Motor neuron (in vitro differentiated cells): Measurements from ENCODE around the gene CTNND2. TPM values are rescaled to one million over a fixed set of nuclear protein-coding genes. Genes with fewer than 3 reads are reported as not detected.

Experiments
- ATAC-seq, 8 experiments: fragments of 200-7000 bp; cut with Tn5 transposase; replicated peaks in 6 of 8; 2 replicates each; pipeline ENCODE4 v1.8.0; 2021; ENCODE audit warnings: mild to moderate bottlenecking in 8 of 8, moderate library complexity in 8 of 8
- H3K27ac ChIP-seq, 2 donors: fragments of 250-450 bp; sonication (Bioruptor Pico); 2 replicates each; pipeline ENCODE4 v1.9.0; 2021; ENCODE audit warnings: antibody characterized with exemption in 2 of 2, mild to moderate bottlenecking in 2 of 2, moderate library complexity in 1 of 2
- H3K4me1 ChIP-seq, 2 donors: fragments of 250-450 bp; sonication (Bioruptor Pico); replicated peaks in 1 of 2; 2 replicates each; pipeline ENCODE4 v1.6.1; 2021; ENCODE audit warnings: antibody characterized with exemption in 2 of 2, mild to moderate bottlenecking in 2 of 2, moderate library complexity in 1 of 2
- H3K4me3 ChIP-seq, 5 donors: fragments of 250-450 bp; sonication (Bioruptor Pico); 2 replicates each; pipeline ENCODE4 v1.9.0; 2021; ENCODE audit warnings: antibody characterized with exemption in 5 of 5, mild to moderate bottlenecking in 5 of 5, moderate library complexity in 4 of 5
- WGBS, 10 experiments: fragments of 450-650 bp; shearing (Covaris generic); methylation state at CpG; one replicate each; pipeline ENCODE4 v1.0.0; 2022; 5-methylcytosine and 5-hydroxymethylcytosine counted together
- in situ Hi-C, 9 experiments: fragments of 400-800 bp; cut with MboI; loops; one replicate each; pipeline ENCODE4 v1.15.0; 2021; ENCODE audit warnings: low sequenced_read_pairs in 9 of 9, low pct_unique_long_range_greater_than_20kb in 2 of 9; ENCODE audit not compliant: unreplicated experiment in 9 of 9
- total RNA-seq, 8 experiments: library from RNA; unstranded; fragments of 300-600 nt; gene quantifications; 2 replicates each; pipeline versions ENCODE4 v1.2.3 to v1.2.4, GENCODE V29; 2022

The CTNND2 gene
- total RNA-seq, 8 experiments from 2014 or later = 0.51 to 49.9 (median 40.1) TPM

- Histone ChIP-seq H3K4me1 (peaks cover 0 to 2% of the 10 kb centered on the region in 2 donors), H3K27ac (no peak overlapping the region), H3K4me3 (no peak overlapping the region)
- ATAC-seq = no peak
- 0 to 100% (median 65%) methylated on average over 1 to 4 of the region's 4 CpGs; no CpG with 5 or more reads in 3 of the 10 experiments for WGBS, 10 experiments
- in situ Hi-C loops = no loop called here
These were observed 971.1 kb downstream of the CTNND2 start for GRCh38 chr5:10933121-10933520.

- WGBS, 10 experiments = 0 to 100% (median 80%) methylated on average over 1 of the region's 1 CpG; no CpG with 5 or more reads in 5 of the 10 experiments
- Histone ChIP-seq H3K4me1 (peaks cover 0 to 2% of the 10 kb centered on the region in 2 donors), H3K27ac (no peak overlapping the region), H3K4me3 (no peak overlapping the region)
- no peak for ATAC-seq
- in situ Hi-C loops = no loop called here
These were observed 971.8 kb downstream of the CTNND2 start for GRCh38 chr5:10932426-10932825.

GRCh38 chr5:10927608-10928007, 976.6 kb downstream of the CTNND2 start:
- in situ Hi-C loops = no loop called here
- Histone ChIP-seq H3K4me1 (no peaks in the 10 kb centered on the region), H3K27ac (no peak overlapping the region), H3K4me3 (no peak overlapping the region)
- ATAC-seq = no peak

- WGBS, 10 experiments = 0 to 100% (median 49%) methylated on average over 1 to 3 of the region's 3 CpGs; no CpG with 5 or more reads in 1 of the 10 experiments
- in situ Hi-C loops = no loop called here
- Histone ChIP-seq H3K27ac (no peak overlapping the region), H3K4me3 (no peak overlapping the region), H3K4me1 (no peaks in the 10 kb centered on the region)
- no peak for ATAC-seq
These were observed 980.9 kb downstream of the CTNND2 start for GRCh38 chr5:10923310-10923709.
